Activated CD4-positive, alpha-beta T cell treated with anti-CD3 and anti-CD28 coated beads for 4 hours (primary cell): ENCODE measurements around the gene L3MBTL4.
"Not testable (repeated sequence)": the region's sequence is repeated elsewhere in the genome, so short reads cannot be mapped to it uniquely, and the experiment has no call there.

ENCODE experiments used
- DNase-seq, 2 donors: peaks; one replicate each; pipeline ENCODE4 v3.0.0-alpha.2; 2020

L3MBTL4 gene

DNA sequence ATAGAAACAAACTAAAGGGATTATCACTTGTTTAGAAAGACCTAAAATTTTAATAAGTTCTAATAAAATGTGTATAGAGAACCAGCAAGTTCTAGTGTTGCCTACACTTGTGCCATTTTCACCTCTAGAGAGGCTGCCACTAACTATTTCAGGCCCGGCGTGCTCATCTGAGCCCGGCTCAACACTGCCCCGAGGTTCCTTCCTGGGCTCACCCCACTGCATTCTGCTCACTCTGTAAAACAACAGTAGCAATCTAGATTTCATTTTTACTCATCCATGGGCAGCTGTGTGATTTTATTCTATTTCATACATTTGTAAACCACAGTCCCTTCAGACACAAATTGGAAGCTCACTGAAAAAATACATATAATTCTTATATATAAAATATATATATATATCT is 253.2 kb downstream of the L3MBTL4 start:
- no peak for DNase-seq

DNA sequence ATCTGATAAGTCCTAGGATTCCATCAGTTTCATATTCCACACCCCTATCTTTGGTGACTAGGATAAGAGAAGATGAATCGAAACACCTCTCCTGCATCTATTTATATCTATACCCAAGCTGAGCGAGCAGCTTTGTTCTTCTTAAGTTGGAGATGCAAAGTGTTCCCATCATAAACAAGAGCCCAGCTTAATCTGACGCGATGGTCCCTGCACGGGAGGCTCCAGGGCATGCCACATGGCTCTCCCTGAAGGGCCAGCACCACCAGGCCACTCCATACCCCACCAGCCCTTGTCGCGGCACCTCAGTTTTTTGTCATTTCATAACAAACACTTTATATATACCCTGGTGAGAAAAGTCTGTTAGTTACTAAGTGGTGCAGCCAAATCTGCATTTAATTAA is 255.3 kb downstream of the L3MBTL4 start:
- no peak for DNase-seq

DNA sequence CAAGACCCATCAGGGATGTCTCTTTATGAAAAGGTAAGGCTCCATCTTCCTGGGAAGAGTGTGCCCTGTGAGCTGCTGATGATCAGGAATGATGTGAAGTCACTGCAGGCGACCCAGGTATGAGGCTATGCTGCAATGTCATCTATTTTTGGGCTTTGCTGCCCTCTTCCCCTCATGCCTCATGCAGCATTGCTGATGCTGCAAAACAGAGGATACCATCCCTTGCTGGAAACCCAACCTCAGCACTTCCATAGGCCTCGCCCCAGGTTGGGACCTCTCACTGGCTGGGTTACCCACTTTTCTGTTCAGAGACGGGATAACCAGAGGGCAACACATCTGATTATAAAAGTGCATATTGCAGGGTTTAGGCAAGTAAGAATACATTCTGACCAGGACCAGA is 255.8 kb downstream of the L3MBTL4 start:
- DNase-seq, result no peak

DNA sequence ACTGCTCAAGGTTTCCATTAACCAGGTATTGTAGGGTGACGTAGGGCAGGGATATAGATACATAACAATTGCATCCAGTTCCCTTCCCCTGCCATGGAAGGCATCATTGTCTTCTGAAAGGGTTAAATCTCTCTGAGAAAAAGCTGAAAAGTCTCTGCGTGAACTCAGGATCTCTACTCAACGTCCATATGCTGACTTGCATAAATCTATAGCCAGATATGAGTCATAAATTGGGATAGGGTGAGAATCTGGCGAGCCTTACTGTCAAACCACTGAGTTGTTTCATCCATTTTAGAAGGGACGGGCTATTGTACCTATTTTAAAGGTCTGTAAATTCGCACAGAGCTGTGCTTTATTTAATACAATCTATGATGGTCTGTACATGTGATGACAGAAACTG is 258.3 kb downstream of the L3MBTL4 start:
- DNase-seq, result no peak

GRCh38 chr18:6155707-6156106 is 259.0 kb downstream of the L3MBTL4 start:
- no peak for DNase-seq

GRCh38 chr18:6150430-6150829 is 264.3 kb downstream of the L3MBTL4 start:
- no peak for DNase-seq

DNA sequence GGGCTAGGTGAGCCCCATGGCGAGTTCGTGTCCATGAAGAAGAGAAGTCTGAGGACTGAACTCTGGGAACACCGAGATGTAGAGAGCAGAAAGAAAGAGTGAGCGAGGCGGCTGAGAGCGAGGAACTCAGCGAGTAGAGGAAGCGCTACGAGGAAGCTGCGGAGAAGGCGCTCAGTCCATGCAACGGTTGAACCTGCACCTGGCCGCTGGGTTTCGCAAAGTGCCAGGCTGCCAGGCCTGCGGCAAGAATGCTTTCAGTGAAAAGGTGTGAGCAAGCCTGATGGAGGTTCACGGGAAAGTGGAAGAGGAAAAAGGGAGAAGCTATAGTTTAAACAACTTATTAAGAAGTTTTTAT is 268.4 kb downstream of the L3MBTL4 start:
- no peak for DNase-seq

GRCh38 chr18:6145645-6146306 is 268.9 kb downstream of the L3MBTL4 start:
- DNase-seq, result no peak

DNA sequence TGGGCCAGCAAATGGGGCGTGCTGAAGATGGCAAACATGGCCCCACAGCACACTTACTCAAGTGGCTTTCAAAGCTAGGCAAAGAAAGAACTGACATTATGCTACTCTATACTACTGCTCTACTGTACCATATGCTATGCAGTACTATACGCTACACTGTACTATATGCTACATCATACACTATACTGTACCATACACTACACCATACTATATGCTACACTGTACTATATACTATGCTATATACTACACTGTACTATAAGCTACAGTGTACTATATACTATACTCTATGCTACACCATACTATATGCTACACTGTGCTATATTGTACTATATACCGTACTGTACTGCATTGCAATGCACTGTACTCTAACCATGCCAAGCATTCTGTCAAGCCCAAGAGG is 275.7 kb downstream of the L3MBTL4 start:
- DNase-seq, result no peak

DNA sequence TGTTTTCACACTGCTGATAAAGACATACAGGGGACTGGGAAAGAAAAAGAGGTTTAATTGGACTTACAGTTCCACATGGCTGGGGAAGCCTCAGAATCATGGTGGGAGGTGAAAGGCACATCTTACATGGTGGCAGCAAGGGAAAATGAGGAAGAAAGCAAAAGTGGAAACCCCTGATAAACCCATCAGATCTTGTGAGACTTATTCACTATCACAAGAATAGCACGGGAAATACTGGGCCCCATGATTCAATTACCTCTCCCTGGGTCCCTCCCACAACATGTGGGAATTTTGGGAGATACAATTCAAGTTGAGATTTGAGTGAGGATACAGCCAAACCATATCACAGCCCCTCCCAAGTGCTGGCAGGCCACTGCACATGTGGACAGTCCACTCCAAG is 278.8 kb downstream of the L3MBTL4 start:
- DNase-seq, result not testable (repeated sequence)

DNA sequence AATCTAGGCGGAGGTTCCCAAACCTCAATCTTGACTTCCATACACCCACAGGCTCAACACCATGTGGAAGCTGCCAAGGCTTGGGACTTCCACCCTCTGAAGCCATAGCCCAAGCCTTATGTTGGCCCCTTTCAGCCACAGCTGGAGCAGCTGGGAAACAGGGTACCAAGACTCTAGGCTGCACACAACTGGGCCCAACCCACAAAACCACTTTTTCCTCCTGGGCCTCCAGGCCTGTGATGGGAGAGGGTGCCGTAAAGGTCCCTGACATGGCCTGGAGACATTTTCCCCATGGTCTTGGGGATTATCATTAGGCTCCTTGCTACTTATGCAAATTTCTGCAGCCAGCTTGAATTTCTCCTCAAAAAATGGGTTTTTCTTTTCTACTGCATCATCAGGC is 279.7 kb downstream of the L3MBTL4 start:
- not testable (repeated sequence) for DNase-seq

DNA sequence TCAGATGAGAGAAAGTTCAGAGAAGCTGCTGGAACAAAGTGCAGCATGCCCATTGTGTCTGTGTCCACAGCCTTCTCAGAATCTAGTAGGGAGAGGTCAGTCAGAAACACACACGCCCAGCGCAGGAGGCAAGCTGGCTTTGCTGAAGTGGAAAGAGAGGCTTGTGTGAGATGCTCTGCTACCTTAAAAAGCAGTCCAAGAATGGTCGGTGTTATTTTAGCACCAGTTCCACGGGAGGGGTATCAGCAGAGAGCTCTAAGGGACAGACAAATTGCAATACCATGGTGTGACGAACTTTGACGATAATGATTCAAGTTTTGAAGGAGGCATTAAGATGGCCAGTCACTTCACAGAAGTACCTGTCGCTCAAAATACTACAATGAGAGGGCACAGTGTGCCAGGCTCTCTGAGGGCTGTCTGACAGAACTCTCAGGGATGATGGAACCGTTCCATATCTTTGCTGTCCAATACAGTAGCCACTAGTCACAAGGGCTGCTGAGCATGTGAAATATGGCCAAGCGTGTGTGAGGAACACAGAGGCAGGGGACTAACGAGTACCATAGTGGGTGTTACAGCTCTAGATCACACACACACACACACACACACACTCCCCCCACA is 281.9 kb downstream of the L3MBTL4 start:
- no peak for DNase-seq

GRCh38 chr18:6120820-6121279 is 293.9 kb downstream of the L3MBTL4 start:
- DNase-seq, result no peak

DNA sequence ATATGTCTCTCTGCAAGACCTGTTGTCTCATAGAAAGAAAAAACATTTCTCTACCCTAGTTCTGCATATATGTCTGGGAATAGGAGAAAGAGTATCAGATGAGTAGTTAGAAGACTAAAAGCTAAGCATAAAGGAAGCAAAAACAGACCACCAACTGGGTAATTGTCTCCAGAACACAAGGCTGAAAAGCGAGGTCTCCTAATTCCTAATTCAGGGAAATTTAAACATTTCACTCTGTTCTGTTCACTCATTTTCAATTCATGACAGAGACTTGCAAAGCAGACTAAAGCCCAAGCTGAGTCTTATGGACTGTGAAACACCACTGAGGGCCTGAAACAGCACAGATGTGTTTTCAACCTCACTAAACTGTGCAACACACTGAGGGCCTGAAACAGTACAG is 294.9 kb downstream of the L3MBTL4 start:
- no peak for DNase-seq

GRCh38 chr18:6118080-6118479 is 296.6 kb downstream of the L3MBTL4 start:
- no peak for DNase-seq

GRCh38 chr18:6115710-6116109 is 299.0 kb downstream of the L3MBTL4 start:
- DNase-seq, result no peak

DNA sequence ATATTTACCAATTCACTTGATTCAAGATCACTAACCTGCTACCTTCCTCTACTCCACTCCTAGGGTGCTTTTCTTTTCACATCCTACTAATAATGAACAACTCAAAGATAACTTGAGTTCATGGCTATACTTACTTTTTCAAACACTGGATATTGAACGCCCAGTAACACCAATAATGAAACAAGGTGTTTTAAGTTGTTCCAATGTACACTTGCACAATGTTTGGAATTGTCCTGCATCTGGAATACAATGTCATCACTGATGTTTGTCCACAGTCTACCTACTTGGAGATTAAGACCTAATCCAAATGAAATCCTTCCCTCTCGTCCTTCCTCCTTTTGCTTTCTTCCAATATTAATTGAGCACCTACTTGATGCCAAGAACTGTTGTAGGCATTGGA is 301.1 kb downstream of the L3MBTL4 start:
- no peak for DNase-seq

GRCh38 chr18:6111726-6112125 is 303.0 kb downstream of the L3MBTL4 start:
- DNase-seq, result no peak

GRCh38 chr18:6109743-6110142 is 305.0 kb downstream of the L3MBTL4 start:
- no peak for DNase-seq

- DNase-seq, result no peak
Measured at GRCh38 chr18:6107794-6108193, 306.9 kb downstream of the L3MBTL4 start.

- no peak for DNase-seq
Measured at GRCh38 chr18:6106091-6106685, 308.5 kb downstream of the L3MBTL4 start.

- no peak for DNase-seq
Measured at GRCh38 chr18:6103741-6104140, 311.0 kb downstream of the L3MBTL4 start.

- DNase-seq, result no peak
Measured at GRCh38 chr18:6096730-6097129, 318.0 kb downstream of the L3MBTL4 start.

DNA sequence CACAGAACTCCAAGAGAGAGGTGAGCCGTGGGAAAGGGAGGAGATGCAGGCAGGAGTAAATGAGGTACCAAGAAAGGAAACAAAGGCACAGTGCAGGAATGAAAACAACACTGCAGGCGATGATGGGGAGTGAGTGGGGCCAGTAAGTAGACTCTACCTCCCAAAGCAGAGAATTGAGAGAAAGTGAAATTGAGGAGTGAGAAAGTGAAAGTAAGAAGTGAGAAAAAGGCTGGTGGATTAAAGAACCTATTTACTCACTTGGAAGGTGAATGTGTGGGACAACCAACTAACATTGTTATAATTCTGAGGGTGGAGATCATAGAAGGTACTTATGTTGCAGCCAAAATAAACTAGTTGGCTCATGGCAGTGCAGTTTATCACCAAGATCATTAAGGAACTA is 326.3 kb downstream of the L3MBTL4 start:
- DNase-seq, result no peak

- DNase-seq, result no peak
Measured at GRCh38 chr18:6086731-6087130, 328.0 kb downstream of the L3MBTL4 start.
